T-helper 2 cell (primary cell): ENCODE data around the gene GRIK2.

Experiments
- DNase-seq, 5 experiments: peaks; one replicate each; pipeline versions ENCODE4 v3.0.0 to v3.0.0-alpha.2; 2012 to 2022

Gene GRIK2

DNA sequence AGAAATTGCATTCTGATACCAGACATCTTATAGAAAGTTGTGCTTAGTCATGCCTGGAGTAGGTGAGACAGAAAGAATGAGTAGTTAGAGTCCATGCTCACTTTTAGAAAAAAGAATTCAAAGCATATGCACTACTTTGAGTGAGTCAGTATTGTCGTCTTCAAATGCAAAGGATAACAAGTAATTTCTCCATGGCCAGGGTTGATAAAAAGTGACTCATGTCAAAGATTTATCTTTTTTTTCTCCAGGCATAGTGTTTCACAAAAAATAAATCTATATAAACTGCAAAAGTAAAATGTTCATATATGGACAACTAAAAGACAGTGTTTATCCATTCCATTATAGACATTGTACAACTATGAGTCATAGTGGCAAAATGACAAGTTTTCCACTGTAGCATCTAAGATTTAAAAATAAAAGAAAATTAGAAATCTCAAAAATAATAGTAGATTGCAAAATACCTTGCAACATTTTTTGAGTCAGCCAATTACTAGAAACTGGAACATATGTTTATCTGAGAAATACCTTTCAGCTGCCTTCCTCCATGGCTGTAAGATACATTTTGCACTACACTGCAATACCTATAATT is 329.6 kb downstream of the GRIK2 start:
- no peak for DNase-seq

DNA sequence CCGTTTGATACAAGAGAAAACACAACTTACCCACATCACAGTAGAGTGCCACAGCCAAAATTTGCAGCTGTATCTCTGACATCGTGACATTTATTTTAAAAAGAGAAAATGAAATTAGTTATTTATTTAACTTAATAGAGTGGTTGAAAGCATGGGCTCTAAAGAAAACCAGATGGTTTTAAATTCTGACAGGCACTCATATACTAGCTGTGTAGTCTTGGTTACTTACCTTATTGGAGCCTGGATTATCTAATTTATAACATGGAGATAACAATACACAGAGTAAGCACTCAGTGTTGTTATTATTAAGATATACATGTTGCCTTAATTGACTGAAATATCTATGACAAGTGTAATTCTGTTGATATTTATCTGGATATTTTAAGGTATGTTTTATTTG is 334.9 kb downstream of the GRIK2 start:
- no peak for DNase-seq

GRCh38 chr6:101728956-101729355 is 335.4 kb downstream of the GRIK2 start:
- no peak for DNase-seq

DNA sequence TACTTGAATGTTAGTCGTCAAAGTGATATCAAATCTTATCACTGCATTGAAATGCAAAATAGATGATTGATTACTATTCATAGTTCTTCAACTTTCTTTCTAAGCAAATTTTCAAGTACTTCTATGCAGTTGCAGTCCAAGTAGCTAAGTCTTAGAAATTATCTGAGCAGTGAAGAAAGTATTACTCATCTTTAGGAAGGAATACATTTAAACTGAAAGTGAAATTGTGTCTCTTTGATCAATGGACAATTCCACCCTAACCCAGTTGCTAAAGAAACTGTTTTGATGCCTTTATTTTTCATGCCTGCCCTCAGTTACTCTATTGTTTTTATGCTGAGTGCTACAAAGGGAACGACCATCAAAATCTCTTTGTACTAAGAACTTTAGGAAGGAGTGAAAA is 337.4 kb downstream of the GRIK2 start:
- DNase-seq = no peak

DNA sequence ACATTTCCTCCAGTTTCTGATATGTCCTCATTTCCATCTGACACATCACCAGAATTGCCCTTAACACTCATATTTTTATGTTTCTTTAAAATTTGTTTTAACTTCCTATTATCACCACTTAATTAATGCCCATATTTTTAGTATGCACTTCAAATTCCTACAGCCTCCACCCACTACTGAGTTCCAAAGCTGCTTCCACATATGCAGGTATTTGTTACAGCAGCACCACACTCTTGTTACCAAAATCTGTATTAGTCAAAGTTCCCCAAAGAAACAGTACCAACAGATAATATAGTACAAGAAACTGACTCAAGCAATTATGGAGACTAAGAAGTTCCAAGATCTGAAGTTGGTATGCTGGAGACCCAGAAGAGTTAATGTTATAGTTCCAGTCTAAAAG is 340.4 kb downstream of the GRIK2 start:
- DNase-seq = no peak

DNA sequence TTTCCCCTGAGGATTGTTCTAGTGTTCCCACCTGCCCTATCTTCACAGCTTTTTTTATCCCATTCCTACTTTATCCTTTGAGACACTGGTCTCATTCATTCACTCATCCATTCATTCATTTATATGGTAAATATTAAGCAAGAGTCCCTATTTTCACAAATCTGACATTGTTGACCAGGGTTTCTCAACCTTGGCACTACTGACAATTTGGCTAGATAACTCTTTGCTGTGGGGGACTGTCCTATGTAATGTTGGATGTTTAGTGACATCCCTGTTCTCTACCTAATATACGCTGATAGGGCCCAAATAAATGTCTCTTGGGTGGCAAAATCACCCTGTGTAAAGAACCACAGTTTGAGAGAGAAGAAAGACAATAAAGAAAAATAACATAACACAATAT is 345.0 kb downstream of the GRIK2 start:
- no peak for DNase-seq

- DNase-seq = no peak
Observed at GRCh38 chr6:101740631-101741030, 347.1 kb downstream of the GRIK2 start.

DNA sequence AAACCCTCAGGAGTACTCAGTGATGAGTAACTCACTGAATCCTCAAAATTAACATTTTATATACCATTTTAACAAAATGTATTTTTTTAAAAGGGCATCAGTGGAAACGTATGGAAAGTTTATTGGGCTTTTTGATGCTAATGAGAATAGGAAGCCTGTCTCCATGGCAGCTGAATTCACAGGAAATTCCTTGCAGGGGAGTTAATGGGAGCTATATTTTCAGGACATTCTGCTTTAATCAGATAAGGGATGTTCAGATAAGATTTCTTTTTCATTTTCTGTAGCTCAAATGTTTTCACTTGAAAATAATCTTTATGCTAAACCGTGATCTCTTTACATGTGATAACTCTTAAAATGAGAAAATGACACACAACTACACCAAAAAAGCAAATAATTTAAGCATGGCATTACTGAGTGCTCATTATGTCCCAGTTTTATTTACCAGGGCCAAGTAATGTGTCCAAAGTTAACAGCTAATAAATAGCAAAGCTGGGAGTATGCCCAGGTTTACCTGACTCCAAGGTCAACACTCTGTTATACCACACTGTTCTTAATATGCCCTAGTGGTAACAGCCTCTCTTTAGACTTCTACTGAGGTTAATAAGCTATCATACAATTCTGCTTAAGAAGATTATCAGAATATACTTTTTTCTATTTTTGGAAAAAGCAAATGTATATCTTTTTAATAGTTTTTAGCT is 348.1 kb downstream of the GRIK2 start:
- no peak for DNase-seq

GRCh38 chr6:101747160-101747559 is 353.7 kb downstream of the GRIK2 start:
- DNase-seq = no peak

DNA sequence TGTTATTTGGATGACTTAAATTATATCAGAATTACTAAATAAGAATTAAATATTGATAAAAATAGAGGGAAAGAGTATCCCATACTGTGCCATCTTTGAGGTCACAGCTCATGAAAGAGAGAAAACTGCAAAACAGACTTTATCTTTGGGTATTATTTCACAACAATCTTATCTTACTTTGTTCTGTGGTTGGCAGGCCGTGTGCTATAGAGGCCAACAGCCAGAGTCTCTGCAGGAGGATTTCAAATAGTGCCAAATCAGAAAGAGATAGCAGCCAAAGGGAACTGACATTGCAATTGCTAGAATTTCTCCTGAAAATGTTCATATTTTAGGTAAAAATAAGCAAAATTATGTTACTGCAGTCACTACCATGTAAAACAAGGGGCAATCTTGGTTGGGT is 354.2 kb downstream of the GRIK2 start:
- no peak for DNase-seq

DNA sequence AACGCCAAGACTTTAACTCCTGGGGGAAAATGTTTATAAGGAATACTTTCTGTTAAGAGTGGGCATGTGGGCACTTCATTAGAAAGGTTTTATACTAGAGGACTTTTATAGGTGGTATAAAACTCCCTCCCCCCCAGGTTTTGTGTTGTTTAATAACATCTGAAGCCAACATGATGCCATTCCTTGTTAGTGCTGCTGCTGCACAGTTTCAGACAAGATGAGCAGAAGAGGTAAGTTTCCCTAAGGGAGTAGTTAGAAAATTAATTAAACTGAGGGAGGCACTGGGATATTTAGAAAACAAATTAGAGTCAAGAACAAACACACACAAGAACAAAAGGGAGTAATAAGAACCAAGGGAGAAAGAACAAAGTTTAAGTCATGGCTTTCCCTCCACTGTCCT is 362.4 kb downstream of the GRIK2 start:
- no peak for DNase-seq

DNA sequence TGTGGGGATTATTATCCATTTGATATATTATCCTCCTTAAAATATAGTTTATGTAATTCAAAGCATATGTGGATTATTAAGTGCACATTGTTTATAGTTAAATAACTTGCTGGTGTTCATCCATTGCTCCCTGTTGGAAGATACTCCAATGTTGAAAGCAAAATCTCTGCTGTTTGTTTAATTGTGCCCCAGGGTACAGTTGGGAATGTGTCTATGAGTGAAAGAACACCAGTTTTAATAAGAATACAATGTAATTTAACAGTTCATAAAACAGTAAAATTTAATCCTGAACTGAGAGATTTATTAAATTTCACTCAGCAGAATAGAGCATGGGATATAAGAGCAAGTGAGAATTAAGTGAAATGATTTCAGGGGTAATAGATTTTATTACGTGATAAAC is 364.9 kb downstream of the GRIK2 start:
- DNase-seq = no peak

- no peak for DNase-seq
Observed at GRCh38 chr6:101760843-101761621, 367.5 kb downstream of the GRIK2 start.

DNA sequence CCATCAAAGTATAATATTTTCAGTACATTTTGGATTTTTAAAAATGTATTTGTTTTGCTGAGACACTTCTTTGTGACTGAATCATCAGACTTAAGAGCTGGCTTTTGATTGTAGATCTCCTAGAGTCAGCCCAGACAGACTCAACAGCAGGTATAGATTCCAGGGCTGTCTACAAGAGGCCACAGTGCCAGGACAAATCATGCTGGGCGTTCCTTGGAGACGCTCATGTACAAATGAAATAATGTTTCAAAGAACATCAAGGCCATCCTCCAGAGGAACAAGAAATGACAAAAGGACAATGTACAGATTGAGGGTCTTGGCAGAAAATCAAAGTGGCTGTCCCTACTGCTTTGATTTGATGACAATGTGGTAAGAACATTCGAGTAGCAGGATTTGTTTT is 369.3 kb downstream of the GRIK2 start:
- no peak for DNase-seq

DNA sequence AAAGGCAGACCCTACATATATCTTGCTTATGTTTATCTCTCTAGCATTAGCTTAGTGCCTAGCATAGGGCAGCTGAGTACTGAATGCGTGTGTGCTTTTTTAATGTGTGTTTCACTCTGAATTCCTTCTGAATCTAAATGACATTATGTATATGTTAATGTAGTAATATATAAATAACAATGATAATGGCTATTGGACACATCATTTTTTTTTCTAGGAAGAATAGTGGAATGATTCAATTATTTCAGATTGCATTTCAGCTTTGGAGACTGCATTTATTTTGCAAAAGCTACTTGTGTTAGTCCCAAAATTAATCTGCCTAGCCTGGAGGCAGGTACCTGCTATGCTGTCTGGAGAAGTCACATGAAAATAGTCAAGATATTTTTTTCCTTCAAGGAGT is 371.8 kb downstream of the GRIK2 start:
- DNase-seq = no peak

DNA sequence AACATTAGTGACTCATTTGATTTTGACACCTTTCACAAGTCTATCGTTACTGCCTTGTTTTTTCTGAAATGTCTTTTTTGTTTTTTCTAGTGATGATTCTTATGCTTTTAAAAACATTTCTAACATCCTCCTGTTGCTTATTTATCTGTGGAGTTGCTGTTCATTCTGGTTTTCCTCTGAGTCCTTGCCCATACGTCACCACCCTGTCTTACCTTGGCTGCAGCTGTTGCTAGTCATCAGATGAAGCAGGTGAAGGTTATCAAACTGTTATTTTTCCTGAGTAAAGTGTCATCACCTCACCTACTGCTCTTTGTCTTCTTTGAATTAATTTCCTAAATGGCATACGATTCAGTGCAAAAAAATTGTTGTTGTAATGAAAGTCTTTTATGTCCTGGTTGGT is 376.6 kb downstream of the GRIK2 start:
- no peak for DNase-seq

- no peak for DNase-seq
Observed at GRCh38 chr6:101776919-101777350, 383.4 kb downstream of the GRIK2 start.

GRCh38 chr6:101777646-101778045 is 384.1 kb downstream of the GRIK2 start:
- no peak for DNase-seq

DNA sequence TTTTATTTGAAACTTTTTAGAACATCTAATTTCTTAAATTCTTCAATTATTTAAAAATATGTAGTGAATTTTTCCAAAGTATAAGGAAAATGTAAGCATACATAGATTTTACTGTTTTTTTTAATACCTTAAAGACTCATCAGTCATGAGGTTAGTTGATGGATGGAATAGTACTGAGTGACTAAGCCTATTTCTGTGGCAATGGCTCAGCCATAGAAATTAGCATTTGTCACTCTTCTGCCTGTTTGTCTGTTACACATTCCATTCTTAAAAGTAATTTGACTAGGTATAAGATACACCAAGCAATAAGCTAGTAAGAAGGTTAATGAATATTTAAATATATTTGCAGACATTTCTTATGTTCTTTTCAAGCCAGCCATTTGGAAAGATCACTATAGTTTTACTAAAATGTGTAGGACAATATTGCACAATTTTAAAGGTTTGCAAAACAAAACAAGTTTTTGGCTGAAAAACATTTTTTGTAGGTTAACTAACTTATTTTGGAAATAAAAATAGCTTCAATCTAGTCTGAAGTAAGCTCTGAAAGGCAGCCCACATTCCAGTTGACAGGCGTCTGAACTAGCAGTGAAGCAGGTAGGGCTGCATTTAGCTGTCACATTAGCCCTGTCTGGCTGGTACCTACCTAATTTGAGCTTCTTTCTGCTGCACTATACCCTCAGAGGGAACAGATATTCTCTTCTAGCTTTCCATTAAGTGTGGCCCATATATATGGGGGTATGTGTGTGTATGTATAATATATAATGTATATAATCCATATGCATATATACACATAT is 385.7 kb downstream of the GRIK2 start:
- DNase-seq = no peak

- no peak for DNase-seq
Observed at GRCh38 chr6:101783287-101783686, 389.8 kb downstream of the GRIK2 start.

DNA sequence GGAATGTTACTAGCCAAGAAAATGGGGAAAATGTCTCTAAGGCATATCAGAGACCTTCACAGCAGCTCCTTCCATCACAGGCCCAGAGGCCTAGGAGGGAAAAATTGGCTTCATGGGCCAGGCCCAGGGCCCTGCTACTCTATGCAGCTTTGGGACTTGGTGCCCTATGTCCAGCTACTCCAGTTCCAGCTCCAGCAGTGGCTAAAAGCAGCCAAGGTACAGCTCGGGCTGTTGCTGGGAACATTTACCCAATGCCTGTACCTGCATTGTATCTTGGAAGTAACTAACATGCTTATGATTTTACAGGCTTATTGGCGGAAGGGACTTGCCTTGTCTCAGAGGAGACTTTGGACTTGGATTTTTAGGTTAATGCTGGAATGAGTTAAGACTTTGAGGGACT is 390.6 kb downstream of the GRIK2 start:
- DNase-seq = no peak

DNA sequence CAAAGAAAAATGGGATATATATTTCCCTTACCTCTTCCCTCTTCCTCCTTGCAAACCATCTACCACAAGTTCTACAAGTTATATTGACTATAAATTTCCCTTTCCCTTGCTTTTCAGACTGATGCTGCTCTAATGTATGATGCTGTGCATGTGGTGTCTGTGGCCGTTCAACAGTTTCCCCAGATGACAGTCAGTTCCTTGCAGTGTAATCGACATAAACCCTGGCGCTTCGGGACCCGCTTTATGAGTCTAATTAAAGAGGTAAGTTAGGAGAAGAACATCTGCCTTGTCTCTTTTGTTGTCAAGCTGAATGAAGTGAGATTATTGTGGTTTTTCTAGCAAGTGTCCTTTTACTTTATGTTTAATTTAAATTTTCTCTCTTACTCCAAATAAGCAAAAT is 406.0 kb downstream of the GRIK2 start:
- DNase-seq = no peak

DNA sequence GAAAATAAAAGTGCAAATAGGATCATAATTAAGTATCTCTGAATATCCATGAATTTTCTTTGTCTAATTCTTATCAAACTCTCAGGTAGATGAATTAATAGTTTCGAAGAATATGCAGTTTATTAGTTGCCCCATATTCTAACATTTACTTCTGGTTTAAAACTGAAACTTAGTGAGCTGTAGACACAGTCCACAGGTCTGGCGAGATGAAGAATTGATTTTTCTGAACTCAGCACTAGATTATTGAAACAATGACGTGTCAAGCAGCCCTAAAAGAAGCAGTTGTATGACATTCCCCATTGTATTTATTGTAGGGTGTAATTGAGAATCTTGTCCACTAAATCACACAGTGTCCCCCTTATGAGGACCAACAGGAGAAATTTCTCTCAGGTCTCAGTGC is 407.1 kb downstream of the GRIK2 start:
- DNase-seq = no peak
